ENCODE measurements around the gene DNER.

DNER gene

DNA sequence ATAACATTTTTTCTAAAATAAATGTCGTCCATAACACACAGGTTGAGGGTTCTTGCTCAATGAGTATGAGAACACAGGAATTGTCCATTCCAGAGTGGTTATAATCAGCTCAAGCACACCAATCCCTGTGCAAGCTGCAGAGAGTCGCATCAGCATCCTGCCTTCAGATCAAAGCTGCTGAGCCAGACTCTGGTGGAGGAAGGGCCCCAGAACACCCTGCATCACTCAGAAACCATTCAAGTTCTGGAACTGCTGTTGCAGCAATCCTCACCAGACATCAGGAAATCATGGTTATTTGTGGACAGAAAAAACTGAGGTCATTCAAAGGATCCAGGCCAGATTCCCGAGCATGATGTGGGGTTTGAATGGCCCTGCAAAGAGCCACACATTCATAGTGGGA lies 44.5 kb downstream of the DNER start:
- no peak for DNase-seq

GRCh38 chr2:229666811-229667210 lies 47.5 kb downstream of the DNER start:
- DNase-seq: no peak

DNA sequence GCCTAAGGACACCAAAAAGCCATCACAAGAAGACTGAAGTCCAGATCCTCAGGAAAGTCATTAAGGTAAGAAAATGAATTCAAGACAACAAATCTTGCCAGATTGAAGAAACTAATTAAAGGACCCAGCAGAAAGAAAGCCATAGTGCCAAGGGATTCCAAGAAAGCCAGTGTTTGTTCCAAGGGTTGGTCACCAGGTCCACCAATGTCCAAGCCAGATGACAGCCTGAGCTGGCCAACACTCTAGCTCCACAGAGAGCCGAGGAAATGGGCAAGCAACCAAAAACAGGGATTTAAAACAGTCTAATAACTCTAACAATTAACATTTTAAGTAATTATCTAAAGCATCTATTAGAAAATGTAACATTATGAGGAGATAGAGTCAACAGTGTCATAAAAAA lies 49.2 kb downstream of the DNER start:
- DNase-seq: no peak

GRCh38 chr2:229661478-229661877 lies 52.9 kb downstream of the DNER start:
- DNase-seq: no peak

DNA sequence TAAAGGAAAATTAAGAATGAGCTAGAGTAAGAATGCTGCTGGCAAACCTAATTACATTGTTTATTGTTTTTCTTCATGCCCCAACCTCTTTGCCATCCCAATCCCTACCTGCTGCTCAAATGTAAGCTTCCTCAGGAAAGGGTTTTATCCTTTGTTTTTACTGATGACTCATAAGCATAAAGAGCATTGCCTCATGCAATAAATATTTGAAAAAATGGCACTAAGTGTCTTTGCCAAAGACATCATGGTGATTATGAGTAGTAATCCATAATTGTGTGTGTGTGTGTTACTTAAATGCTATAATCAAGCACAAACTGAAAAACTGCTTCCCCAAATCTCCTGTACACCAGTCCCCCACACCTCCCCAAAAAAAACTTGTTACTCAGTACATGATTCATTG lies 53.4 kb downstream of the DNER start:
- peak; percentile 31 for DNase-seq

DNA sequence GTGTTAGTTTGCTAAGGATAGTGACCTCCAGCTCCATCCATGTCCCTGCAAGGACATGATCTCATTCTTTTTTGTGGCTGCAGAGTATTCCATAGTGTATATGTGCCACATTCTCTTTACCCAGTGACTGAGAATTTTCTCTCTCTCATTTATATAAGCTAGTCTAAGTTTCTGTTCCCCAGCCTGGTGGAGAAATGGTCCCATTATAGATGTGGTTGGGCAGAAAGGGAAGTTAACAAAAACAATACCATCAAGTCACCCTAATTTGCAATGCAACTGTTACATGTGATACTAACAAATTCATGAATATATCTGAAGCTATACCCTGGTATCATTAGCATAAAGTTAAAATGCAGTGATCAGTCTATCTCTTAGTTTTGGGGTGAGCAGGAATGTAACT lies 54.0 kb downstream of the DNER start:
- DNase-seq: no peak

DNA sequence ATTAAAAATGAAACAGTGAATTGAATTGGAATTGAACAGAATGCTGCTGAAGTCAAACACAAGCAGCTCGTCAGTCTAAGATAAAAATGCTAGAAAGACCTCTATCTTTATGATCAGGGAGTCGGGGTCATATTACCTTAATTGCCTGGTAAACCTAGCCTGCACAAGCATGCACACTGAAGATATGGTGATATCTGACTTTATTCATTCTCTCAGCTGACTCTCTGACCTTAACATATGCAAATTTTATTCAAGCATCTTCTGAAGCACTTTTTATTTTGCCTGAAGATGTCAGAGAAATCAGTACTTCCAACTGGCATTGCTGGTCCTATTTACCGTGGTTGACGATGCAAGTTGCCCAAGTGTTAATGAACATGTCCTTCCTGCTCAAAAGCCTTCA lies 56.4 kb downstream of the DNER start:
- no peak for DNase-seq

GRCh38 chr2:229654437-229654836 lies 59.9 kb downstream of the DNER start:
- no peak for DNase-seq

- no peak for DNase-seq
Observed at GRCh38 chr2:229653531-229653930, 60.8 kb downstream of the DNER start.

- no peak for DNase-seq
Observed at GRCh38 chr2:229652796-229653195, 61.6 kb downstream of the DNER start.

- DNase-seq: no peak
Observed at GRCh38 chr2:229650901-229651300, 63.5 kb downstream of the DNER start.

DNA sequence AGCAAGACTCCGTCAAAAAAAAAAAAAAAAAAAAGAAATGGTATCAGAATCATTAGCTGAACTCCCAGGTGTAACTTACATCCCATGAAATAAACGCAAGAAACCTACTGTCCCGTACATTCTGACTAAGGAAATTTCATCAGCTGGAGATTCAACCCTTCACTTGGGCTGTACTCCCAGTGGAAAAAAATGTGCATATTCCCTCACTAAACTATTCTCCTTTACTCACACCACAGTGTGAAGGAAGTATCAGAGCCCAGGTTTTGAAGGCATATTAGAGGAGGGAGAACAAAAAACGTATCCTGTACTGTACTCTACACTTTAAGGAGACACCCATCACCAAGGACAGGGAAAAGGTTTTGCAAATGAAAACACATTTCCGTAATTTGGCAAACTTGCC lies 64.3 kb downstream of the DNER start:
- DNase-seq: no peak

GRCh38 chr2:229646186-229646723 lies 68.1 kb downstream of the DNER start:
- DNase-seq: no peak

GRCh38 chr2:229642371-229642770 lies 72.0 kb downstream of the DNER start:
- DNase-seq: no peak

DNA sequence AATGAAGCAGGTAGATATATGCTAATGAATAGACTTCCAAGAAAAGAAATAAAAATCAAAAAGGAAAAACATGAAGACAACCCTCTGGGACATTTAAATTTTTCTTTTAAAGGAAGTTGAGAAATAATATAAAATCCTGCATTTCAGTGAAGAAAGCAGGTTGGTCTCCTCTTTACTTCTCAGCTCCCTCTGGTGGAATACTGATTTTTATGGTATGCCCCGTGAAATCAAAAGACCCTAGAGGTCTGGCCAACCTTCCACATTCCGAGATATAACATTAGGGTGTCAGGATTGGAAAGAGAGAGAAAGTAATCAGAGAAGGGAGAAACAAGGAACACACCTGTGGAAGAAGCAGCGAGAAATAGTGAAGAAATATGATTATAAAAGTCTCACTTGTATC lies 72.7 kb downstream of the DNER start:
- no peak for DNase-seq

DNA sequence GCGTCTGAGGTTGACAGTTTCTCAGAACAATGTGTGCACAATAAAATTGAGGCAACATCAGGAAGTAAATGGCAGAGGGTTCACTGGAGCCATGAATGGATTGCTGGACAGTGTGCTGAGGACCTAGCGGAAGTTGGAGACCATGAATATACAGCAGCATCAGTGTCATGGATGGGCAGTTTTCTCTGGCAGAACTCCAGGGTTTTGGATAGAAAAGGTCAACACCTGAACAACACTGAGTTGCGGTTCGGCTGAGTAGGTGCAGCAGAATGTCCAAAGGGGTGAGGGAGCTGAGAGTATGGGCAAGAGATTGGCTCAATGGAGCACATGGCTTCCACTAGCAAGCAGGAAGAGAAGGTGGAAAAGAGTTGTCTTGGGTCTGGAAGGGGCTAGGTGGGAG lies 73.7 kb downstream of the DNER start:
- no peak for DNase-seq

GRCh38 chr2:229636571-229636970 lies 77.8 kb downstream of the DNER start:
- no peak for DNase-seq

DNA sequence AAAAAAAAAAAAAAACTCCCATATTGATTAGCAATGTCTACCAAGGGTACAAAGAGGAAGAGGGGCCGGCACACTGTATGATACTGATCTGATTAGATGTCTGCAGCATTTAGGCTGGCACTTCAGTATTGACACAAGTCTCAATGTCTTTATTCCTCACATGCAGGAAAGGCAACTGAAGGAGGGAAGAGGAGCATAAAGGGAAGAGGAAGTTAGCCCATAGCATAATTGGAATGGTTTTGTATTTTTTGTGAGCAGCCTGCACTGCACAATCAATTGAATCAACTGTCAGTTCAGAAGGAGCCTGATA lies 79.0 kb downstream of the DNER start:
- DNase-seq: no peak

DNA sequence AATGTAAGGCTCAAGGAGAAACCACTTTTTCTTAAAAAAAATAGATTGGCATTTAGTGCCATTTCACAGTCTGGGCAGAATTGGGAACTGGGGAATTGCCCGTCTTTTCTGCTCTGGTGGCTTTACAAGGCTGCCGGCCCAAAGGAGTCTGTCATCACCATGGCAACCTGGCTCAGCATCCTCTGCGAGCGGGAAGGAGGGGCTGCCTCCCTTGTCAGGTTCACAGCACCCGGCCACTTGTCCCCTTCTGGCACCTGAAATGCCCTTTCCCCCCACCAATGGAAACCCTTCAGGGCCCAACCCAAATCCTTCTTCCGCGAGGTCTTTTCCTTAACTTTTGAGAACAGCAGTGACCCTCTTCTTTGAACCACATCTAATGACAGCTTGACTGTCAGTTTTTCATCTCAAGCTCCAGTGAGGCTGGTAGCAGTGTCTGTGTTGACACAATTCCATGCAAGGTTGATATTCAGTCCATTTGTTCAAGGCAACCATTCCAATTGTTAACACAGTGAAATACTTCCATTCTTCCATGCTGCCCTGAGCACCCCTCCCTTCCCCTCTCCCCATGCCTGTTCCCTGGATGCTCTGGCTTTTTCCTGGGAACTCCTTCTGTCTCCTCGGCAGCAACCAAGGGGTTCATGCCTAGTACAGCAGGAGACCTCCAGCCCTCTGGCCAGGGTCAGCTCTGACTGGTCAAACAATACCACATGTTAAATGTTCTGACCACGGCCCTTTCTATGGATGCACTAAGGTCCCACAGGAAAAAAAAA lies 79.6 kb downstream of the DNER start:
- DNase-seq: no peak

GRCh38 chr2:229633556-229633955 lies 80.8 kb downstream of the DNER start:
- DNase-seq: no peak

DNA sequence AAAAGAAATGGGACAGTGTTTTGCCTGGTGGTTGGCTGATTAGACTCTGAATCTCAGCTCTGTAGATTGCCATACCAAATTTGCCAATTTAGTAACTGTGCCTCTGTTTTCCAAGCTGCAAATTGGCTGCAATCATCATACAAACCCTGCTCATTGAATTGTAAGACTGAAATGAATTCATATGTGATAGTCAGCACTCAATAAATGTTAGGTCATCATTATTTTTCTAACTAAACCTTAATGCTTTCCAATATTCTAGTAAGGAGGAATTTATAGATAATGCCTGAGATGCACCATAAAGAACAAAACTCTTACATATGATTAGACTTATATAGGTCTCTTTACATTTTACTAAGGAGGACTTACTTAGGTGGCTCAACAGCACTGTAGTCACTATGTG lies 85.3 kb downstream of the DNER start:
- DNase-seq: no peak

DNA sequence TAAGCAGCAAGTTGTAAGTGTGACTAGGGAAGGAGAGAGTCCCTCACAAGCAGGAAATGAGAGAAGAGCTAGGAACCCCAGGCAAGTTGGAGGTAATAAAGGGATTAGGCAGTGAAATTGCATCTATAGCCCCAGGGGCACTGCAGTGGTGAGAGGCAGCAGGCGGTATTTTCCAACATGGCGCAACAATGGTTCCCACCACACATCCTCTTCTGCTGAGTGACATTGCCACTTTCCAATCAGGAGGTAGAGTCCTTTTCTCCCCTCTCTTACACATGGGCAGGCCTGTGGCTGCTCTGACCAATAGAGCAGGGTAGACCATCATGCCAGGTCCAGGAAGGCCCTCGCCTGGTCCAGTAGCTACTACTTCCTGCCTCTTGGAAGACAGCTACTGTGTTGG lies 86.6 kb downstream of the DNER start:
- DNase-seq: no peak

DNA sequence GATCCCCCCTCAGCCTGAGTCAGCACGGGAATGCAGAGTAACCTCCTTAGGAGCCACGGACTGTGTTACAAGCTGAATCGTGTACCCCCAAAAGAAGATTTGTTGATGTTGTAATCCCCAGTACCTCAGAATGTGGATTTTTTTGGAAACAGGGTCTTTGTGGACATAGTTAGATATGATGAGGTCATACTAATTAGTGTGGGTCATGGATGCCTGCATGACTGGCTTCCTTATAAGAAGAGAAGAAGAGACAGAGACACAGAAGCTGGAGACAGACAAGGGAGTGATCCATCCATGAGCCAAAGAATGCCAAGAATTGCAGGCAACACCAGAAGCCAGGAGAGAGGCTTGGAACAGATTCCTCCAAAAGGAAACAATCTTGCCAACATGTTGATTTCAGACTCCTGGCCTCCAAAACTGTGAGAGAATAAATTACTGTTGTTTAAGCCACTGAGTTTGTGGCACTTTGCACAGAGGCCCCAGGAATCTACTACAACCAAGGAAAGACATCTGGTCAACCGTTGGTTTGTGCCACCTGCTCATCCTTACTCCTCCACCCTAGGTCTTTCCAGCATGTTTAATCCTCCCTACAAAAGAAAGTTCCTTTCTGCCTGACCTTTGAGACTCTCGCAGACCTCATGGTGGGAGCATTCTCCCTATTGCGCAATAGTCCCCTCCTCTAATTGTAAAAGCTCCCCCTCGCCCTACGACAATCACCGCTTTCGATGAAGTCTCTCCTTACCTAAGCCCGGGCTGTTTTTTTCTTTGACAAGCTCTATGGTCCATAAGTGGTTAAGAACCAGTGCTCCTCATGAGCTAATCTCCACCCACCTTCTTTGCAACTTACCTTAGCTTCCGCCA lies 91.6 kb downstream of the DNER start:
- no peak for DNase-seq

DNA sequence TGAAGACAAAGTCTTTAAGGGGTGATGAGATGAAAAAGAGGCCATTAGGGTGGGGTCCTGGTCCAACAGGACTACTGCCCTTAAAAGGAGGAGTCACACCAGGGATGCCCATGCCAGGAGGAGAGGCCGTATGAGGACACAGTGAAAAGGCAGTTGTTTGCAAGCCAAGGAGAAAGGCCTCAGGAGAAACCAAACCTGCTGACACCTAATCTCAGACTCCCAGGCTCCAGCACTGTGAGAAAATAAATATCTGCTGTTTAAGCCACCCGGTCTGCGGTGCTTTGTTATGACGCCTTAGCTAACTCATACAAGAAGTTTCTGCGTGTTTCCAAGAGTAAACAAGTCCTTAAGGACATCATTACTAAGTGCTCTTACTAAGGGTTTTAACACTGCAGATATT lies 93.6 kb downstream of the DNER start:
- no peak for DNase-seq

Measured in kidney glomerular epithelial cell (primary cell).